ENCODE results near the gene LPP. TPM values are rescaled to one million over a fixed set of nuclear protein-coding genes. Genes with fewer than 3 reads are reported as not detected.
A peak's percentile ranks its signal among the peaks of the same experiment; 100 is the strongest.

The LPP gene
- total RNA-seq, 1 donor = 196 TPM

- DNase-seq (ENCODE audit: low read depth) = peak; percentile 64
- H3K4me3 ChIP-seq (ENCODE audit: low read depth, low read length) = no peak overlapping the region
- no peak for TF ChIP-seq CTCF (IDR thresholded peaks at IDR 0.05; ENCODE audit: insufficient read depth, low read depth, low read length)
Measured at GRCh38 chr3:188262913-188263683, 109.1 kb downstream of the LPP start.

- H3K4me3 ChIP-seq (ENCODE audit: low read depth, low read length) = no peak overlapping the region
- DNase-seq (ENCODE audit: low read depth) = peak; percentile 83
- TF ChIP-seq CTCF (IDR thresholded peaks at IDR 0.05; ENCODE audit: insufficient read depth, low read depth, low read length) = no peak
Measured at GRCh38 chr3:188264226-188265207, 110.6 kb downstream of the LPP start.

GRCh38 chr3:188266562-188267274, 112.8 kb downstream of the LPP start:
- DNase-seq (ENCODE audit: low read depth) = peak; percentile 90
- no peak for TF ChIP-seq CTCF (IDR thresholded peaks at IDR 0.05; ENCODE audit: insufficient read depth, low read depth, low read length)
- H3K4me3 ChIP-seq (ENCODE audit: low read depth, low read length) = peak overlapping the region; percentile 45

- no peak for TF ChIP-seq CTCF (IDR thresholded peaks at IDR 0.05; ENCODE audit: insufficient read depth, low read depth, low read length)
- no peak overlapping the region for H3K4me3 ChIP-seq (ENCODE audit: low read depth, low read length)
- no peak for DNase-seq (ENCODE audit: low read depth)
Measured at GRCh38 chr3:188267790-188268335, 113.9 kb downstream of the LPP start.

GRCh38 chr3:188268336-188268735, 114.4 kb downstream of the LPP start:
- no peak for DNase-seq (ENCODE audit: low read depth)

More at GRCh38 chr3:188268336-188268735, 114.4 kb downstream of the LPP start:
- no peak overlapping the region for H3K4me3 ChIP-seq (ENCODE audit: low read depth, low read length)
- no peak for TF ChIP-seq CTCF (IDR thresholded peaks at IDR 0.05; ENCODE audit: insufficient read depth, low read depth, low read length)
